ENCODE data around the gene C16orf95. TPM values are rescaled to one million over a fixed set of nuclear protein-coding genes. Genes with fewer than 3 reads are reported as not detected.
"Not testable (repeated sequence)": the region's sequence is repeated elsewhere in the genome, so short reads cannot be mapped to it uniquely, and the experiment has no call there.

Gene C16orf95
- 1 to 10 TPM in 1 of 2 donors, not detected in 1; 2.7 TPM for total RNA-seq

- peak within 1 kb of the TSS; percentile 87 to 95 for H3K27ac ChIP-seq
- ATAC-seq (ENCODE audit: insufficient number of reproducible peaks, low FRiP score, low read depth) = peak; percentile 95
- no peaks in the 10 kb centered on the region for H3K9me3 ChIP-seq
- peak; percentile 58 for TF ChIP-seq CTCF (IDR thresholded peaks at IDR 0.05)
- H3K4me1 ChIP-seq (ENCODE audit: control insufficient read depth in 1 of 2, low read depth in 2 of 2) = peaks cover 6 to 12% of the 10 kb centered on the region in 2 donors
- H3K4me3 ChIP-seq = peak within 1 kb of the TSS; percentile 98
- H3K36me3 ChIP-seq = no peaks in the 10 kb centered on the region
- H3K27me3 ChIP-seq (replicated peaks; ENCODE audit: insufficient read depth) = no peaks in the 10 kb centered on the region
- DNase-seq (ENCODE audit: low spot score) = peak; percentile 95
Observed at GRCh38 chr16:87316923-87317749, at the start of gene C16orf95. TSS of gene C16orf95 (minus strand) at chr16:87317392. CDS start at chr16:87317242, 150 bp downstream.

GRCh38 chr16:87366930-87367329 lies 49.7 kb upstream of the C16orf95 start:
- Histone ChIP-seq H3K9me3 (no peaks in the 10 kb centered on the region), H3K27ac (no peak overlapping the region), H3K4me3 (no peak overlapping the region), H3K27me3 (replicated peaks; ENCODE audit: insufficient read depth) (no peaks in the 10 kb centered on the region), H3K4me1 (ENCODE audit: control insufficient read depth in 1 of 2, low read depth in 2 of 2) (peaks cover 14 to 35% of the 10 kb centered on the region in 2 donors), H3K36me3 (peaks cover 4% of the 10 kb centered on the region)
- TF ChIP-seq CTCF (IDR thresholded peaks at IDR 0.05) = no peak
- DNase-seq (ENCODE audit: low spot score) (no peak), ATAC-seq (ENCODE audit: insufficient number of reproducible peaks, low FRiP score, low read depth) (no peak)

GRCh38 chr16:87366288-87366687 lies 49.1 kb upstream of the C16orf95 start:
- Histone ChIP-seq H3K27me3 (replicated peaks; ENCODE audit: insufficient read depth) (no peaks in the 10 kb centered on the region), H3K9me3 (no peaks in the 10 kb centered on the region), H3K4me1 (ENCODE audit: control insufficient read depth in 1 of 2, low read depth in 2 of 2) (peaks cover 14 to 34% of the 10 kb centered on the region in 2 donors), H3K4me3 (no peak overlapping the region), H3K36me3 (peaks cover 9% of the 10 kb centered on the region), H3K27ac (no peak overlapping the region)
- TF ChIP-seq CTCF (IDR thresholded peaks at IDR 0.05) = no peak
- no peak for ATAC-seq (ENCODE audit: insufficient number of reproducible peaks, low FRiP score, low read depth)
- no peak for DNase-seq (ENCODE audit: low spot score)

GRCh38 chr16:87365021-87365713 lies 48.0 kb upstream of the C16orf95 start:
- Histone ChIP-seq H3K27me3 (replicated peaks; ENCODE audit: insufficient read depth) (no peaks in the 10 kb centered on the region), H3K27ac (no peak overlapping the region), H3K36me3 (peaks cover 9% of the 10 kb centered on the region), H3K4me3 (no peak overlapping the region), H3K4me1 (ENCODE audit: control insufficient read depth in 1 of 2, low read depth in 2 of 2) (peaks cover 14 to 29% of the 10 kb centered on the region in 2 donors), H3K9me3 (no peaks in the 10 kb centered on the region)
- DNase-seq (ENCODE audit: low spot score) (no peak), ATAC-seq (ENCODE audit: insufficient number of reproducible peaks, low FRiP score, low read depth) (no peak)
- no peak for TF ChIP-seq CTCF (IDR thresholded peaks at IDR 0.05)

- Histone ChIP-seq H3K9me3 (no peaks in the 10 kb centered on the region), H3K36me3 (peaks cover 18% of the 10 kb centered on the region), H3K27me3 (replicated peaks; ENCODE audit: insufficient read depth) (no peaks in the 10 kb centered on the region), H3K27ac (no peak overlapping the region), H3K4me3 (no peak overlapping the region), H3K4me1 (ENCODE audit: control insufficient read depth in 1 of 2, low read depth in 2 of 2) (peaks cover 11 to 24% of the 10 kb centered on the region in 2 donors)
- no peak for DNase-seq (ENCODE audit: low spot score)
- ATAC-seq (ENCODE audit: insufficient number of reproducible peaks, low FRiP score, low read depth) = no peak
- TF ChIP-seq CTCF (IDR thresholded peaks at IDR 0.05) = no peak
Observed at GRCh38 chr16:87363771-87364455, 46.7 kb upstream of the C16orf95 start.

- not testable (repeated sequence) for DNase-seq (ENCODE audit: low spot score); H3K27ac ChIP-seq; ATAC-seq (ENCODE audit: insufficient number of reproducible peaks, low FRiP score, low read depth); H3K9me3 ChIP-seq; H3K4me3 ChIP-seq; H3K27me3 ChIP-seq (replicated peaks; ENCODE audit: insufficient read depth)
- H3K4me1 ChIP-seq (ENCODE audit: control insufficient read depth in 1 of 2, low read depth in 2 of 2) = peaks cover 11 to 16% of the 10 kb centered on the region in 2 donors
- H3K36me3 ChIP-seq = peaks cover 28% of the 10 kb centered on the region
Observed at GRCh38 chr16:87362828-87363559, 45.8 kb upstream of the C16orf95 start.
